CD4-positive, CD25-positive, alpha-beta regulatory T cell (primary cell): Measurements from ENCODE around the gene FBXW7. TPM values are rescaled to one million over a fixed set of nuclear protein-coding genes. Genes with fewer than 3 reads are reported as not detected.
"Not testable (repeated sequence)": the region's sequence is repeated elsewhere in the genome, so short reads cannot be mapped to it uniquely, and the experiment has no call there.

Source experiments
- ATAC-seq, 2 donors: fragments of 150-1000 bp; cut with Tn5 transposase; one replicate each; pipeline ENCODE4 v1.10.0; 2021; ENCODE audit warnings: low read depth in 2 of 2, moderate number of reproducible peaks in 2 of 2, moderate library complexity in 1 of 2
- DNase-seq, 3 donors: peaks; one replicate each; pipeline versions ENCODE4 v3.0.0 to v3.0.0-alpha.2; 2012 to 2022; ENCODE audit warnings: mixed read lengths in 1 of 3
- H3K27ac ChIP-seq: one replicate; pipeline ENCODE4 v1.7.0; 2013; ENCODE audit warnings: mild to moderate bottlenecking, low read length; ENCODE audit not compliant: insufficient read depth, poor library complexity, severe bottlenecking
- H3K27me3 ChIP-seq: one replicate; pipeline ENCODE4 v1.7.0; 2013; ENCODE audit warnings: low read length; ENCODE audit not compliant: control insufficient read depth, insufficient read depth
- H3K36me3 ChIP-seq: one replicate; pipeline ENCODE4 v1.7.0; 2013; ENCODE audit warnings: mild to moderate bottlenecking, low read length, moderate library complexity; ENCODE audit not compliant: control insufficient read depth, insufficient read depth
- H3K4me1 ChIP-seq: 2 replicates; pipeline ENCODE4 v1.7.0; 2013; ENCODE audit warnings: mild to moderate bottlenecking, low read length; ENCODE audit not compliant: insufficient read depth, control insufficient read depth, poor library complexity, severe bottlenecking
- H3K4me3 ChIP-seq: one replicate; pipeline ENCODE4 v1.7.0; 2013; ENCODE audit warnings: low read depth, mild to moderate bottlenecking, low read length, moderate library complexity
- H3K9me3 ChIP-seq, 2 experiments: 1 replicate in 1 of 2; 2 replicates in 1 of 2; pipeline ENCODE4 v1.7.0; 2013; ENCODE audit warnings: low read length in 2 of 2, mild to moderate bottlenecking in 1 of 2, moderate library complexity in 1 of 2; ENCODE audit not compliant: control insufficient read depth in 2 of 2
- H3K27ac Mint-ChIP-seq, 3 donors: one replicate each; pipeline ENCODE4 v1.8.0; 2020 to 2022; ENCODE audit warnings: mild to moderate bottlenecking in 3 of 3, mixed read lengths in 3 of 3, moderate library complexity in 2 of 3
- H3K27me3 Mint-ChIP-seq: one replicate; pipeline ENCODE4 v1.8.0; 2022; ENCODE audit warnings: mild to moderate bottlenecking, mixed read lengths
- H3K36me3 Mint-ChIP-seq: one replicate; pipeline ENCODE4 v1.8.0; 2020; ENCODE audit warnings: mixed read lengths
- H3K4me1 Mint-ChIP-seq, 4 donors: one replicate each; pipeline ENCODE4 v1.8.0; 2020 to 2022; ENCODE audit warnings: mixed read lengths in 4 of 4, mild to moderate bottlenecking in 1 of 4
- H3K4me3 Mint-ChIP-seq, 4 donors: one replicate each; pipeline ENCODE4 v1.8.0; 2020 to 2022; ENCODE audit warnings: mild to moderate bottlenecking in 4 of 4, mixed read lengths in 4 of 4, moderate library complexity in 3 of 4
- H3K9me3 Mint-ChIP-seq, 7 donors: one replicate each; pipeline ENCODE4 v1.8.0; 2020 to 2022; ENCODE audit warnings: mixed read lengths in 7 of 7, mild to moderate bottlenecking in 3 of 7, moderate library complexity in 2 of 7
- polyA plus RNA-seq, 4 donors: library from polyadenylated mRNA; unstranded; fragments of 300-500 nt; fragmentation: Illumina TruSeq; gene quantifications; one replicate each; pipeline ENCODE4 v1.2.3, GENCODE V29; 2021
- total RNA-seq: library from RNA; stranded (reverse); gene quantifications from one replicate; pipeline ENCODE4 v1.2.3, GENCODE V29; 2022

FBXW7 gene
- total and polyA plus RNA-seq, 5 donors from 2014 or later, result 43.8 to 146 (median 49.1) TPM

GRCh38 chr4:152564336-152564735 is 28.4 kb upstream of the FBXW7 start:
- no peak overlapping the region for H3K4me3 Mint-ChIP-seq

GRCh38 chr4:152563209-152563608 is 27.3 kb upstream of the FBXW7 start:
- peaks cover 10 to 31% (median 14%) of the 10 kb centered on the region in 4 donors for H3K4me1 Mint-ChIP-seq
- Histone ChIP-seq H3K9me3 (no peaks in the 10 kb centered on the region), H3K27me3 (no peaks in the 10 kb centered on the region), H3K4me3 (no peak overlapping the region), H3K36me3 (no peaks in the 10 kb centered on the region), H3K27ac (no peak overlapping the region), H3K4me1 (no peaks in the 10 kb centered on the region)
- H3K27ac Mint-ChIP-seq, result no peak overlapping the region
- no peak overlapping the region for H3K4me3 Mint-ChIP-seq
- DNase-seq (no peak), ATAC-seq (no peak)
- H3K36me3 Mint-ChIP-seq, result peaks cover 3% of the 10 kb centered on the region
- H3K27me3 Mint-ChIP-seq, result no peaks in the 10 kb centered on the region
- no peaks in the 10 kb centered on the region for H3K9me3 Mint-ChIP-seq

More at GRCh38 chr4:152564336-152564735, 28.4 kb upstream of the FBXW7 start:
- ATAC-seq, result no peak
- no peaks in the 10 kb centered on the region for H3K4me1 ChIP-seq
- H3K4me3 ChIP-seq, result no peak overlapping the region
- no peaks in the 10 kb centered on the region for H3K27me3 Mint-ChIP-seq
- H3K9me3 ChIP-seq, result no peaks in the 10 kb centered on the region
- H3K4me1 Mint-ChIP-seq, result peaks cover 10 to 27% (median 14%) of the 10 kb centered on the region in 4 donors
- DNase-seq, result no peak
- peaks cover 3% of the 10 kb centered on the region for H3K36me3 Mint-ChIP-seq
- H3K27ac Mint-ChIP-seq, result no peak overlapping the region
- no peaks in the 10 kb centered on the region for H3K36me3 ChIP-seq
- H3K9me3 Mint-ChIP-seq, result no peaks in the 10 kb centered on the region
- H3K27ac ChIP-seq, result no peak overlapping the region
- H3K27me3 ChIP-seq, result no peaks in the 10 kb centered on the region

GRCh38 chr4:152559641-152560040 is 23.7 kb upstream of the FBXW7 start:
- Histone ChIP-seq H3K4me1 (peaks cover 13% of the 10 kb centered on the region), H3K27me3 (no peaks in the 10 kb centered on the region), H3K36me3 (no peaks in the 10 kb centered on the region), H3K9me3 (no peaks in the 10 kb centered on the region), H3K4me3 (no peak overlapping the region), H3K27ac (no peak overlapping the region)
- Mint-ChIP-seq H3K36me3 (peaks cover 3% of the 10 kb centered on the region), H3K27ac (no peak overlapping the region), H3K4me3 (peak overlapping the region in 1 of 4 donors; percentile 10), H3K9me3 (no peaks in the 10 kb centered on the region), H3K27me3 (no peaks in the 10 kb centered on the region), H3K4me1 (peaks cover 14 to 47% (median 31%) of the 10 kb centered on the region in 4 donors)
- DNase-seq (no peak), ATAC-seq (no peak)

GRCh38 chr4:152558396-152558795 is 22.5 kb upstream of the FBXW7 start:
- peaks cover 20 to 50% (median 34%) of the 10 kb centered on the region in 4 donors for H3K4me1 Mint-ChIP-seq
- Histone ChIP-seq H3K27me3 (no peaks in the 10 kb centered on the region), H3K9me3 (no peaks in the 10 kb centered on the region), H3K36me3 (no peaks in the 10 kb centered on the region), H3K4me3 (no peak overlapping the region), H3K27ac (no peak overlapping the region), H3K4me1 (peaks cover 25% of the 10 kb centered on the region)
- peak overlapping the region in 1 of 4 donors; percentile 40 for H3K4me3 Mint-ChIP-seq
- DNase-seq, result no peak
- no peak for ATAC-seq
- H3K9me3 Mint-ChIP-seq, result peaks cover 0 to 4% (median 0%) of the 10 kb centered on the region in 7 donors
- H3K27ac Mint-ChIP-seq, result peak overlapping the region in 2 of 3 donors; percentile 4 to 59
- no peaks in the 10 kb centered on the region for H3K27me3 Mint-ChIP-seq
- peaks cover 3% of the 10 kb centered on the region for H3K36me3 Mint-ChIP-seq

GRCh38 chr4:152556834-152557233 is 20.9 kb upstream of the FBXW7 start:
- DNase-seq (no peak), ATAC-seq (no peak)
- H3K4me1 Mint-ChIP-seq, result peaks cover 15 to 50% (median 41%) of the 10 kb centered on the region in 4 donors
- peaks cover 37% of the 10 kb centered on the region for H3K4me1 ChIP-seq
- no peak overlapping the region for H3K27ac ChIP-seq
- H3K4me3 ChIP-seq, result no peak overlapping the region
- no peaks in the 10 kb centered on the region for H3K27me3 Mint-ChIP-seq
- no peaks in the 10 kb centered on the region for H3K27me3 ChIP-seq
- H3K27ac Mint-ChIP-seq, result peak overlapping the region in 1 of 3 donors; percentile 65
- peaks cover 3% of the 10 kb centered on the region for H3K36me3 Mint-ChIP-seq
- H3K36me3 ChIP-seq, result no peaks in the 10 kb centered on the region
- no peaks in the 10 kb centered on the region for H3K9me3 ChIP-seq
- H3K4me3 Mint-ChIP-seq, result no peak overlapping the region
- peaks cover 0 to 4% (median 0%) of the 10 kb centered on the region in 7 donors for H3K9me3 Mint-ChIP-seq

- no peak for ATAC-seq
- Mint-ChIP-seq H3K9me3 (peaks cover 0 to 4% (median 0%) of the 10 kb centered on the region in 7 donors), H3K27ac (peak overlapping the region in 1 of 3 donors; percentile 65), H3K4me1 (peaks cover 15 to 56% (median 39%) of the 10 kb centered on the region in 4 donors), H3K4me3 (peak overlapping the region in 3 of 4 donors; percentile 15 to 57 (median 23)), H3K36me3 (peaks cover 3% of the 10 kb centered on the region), H3K27me3 (no peaks in the 10 kb centered on the region)
- peak in 1 of 3 donors; percentile 60 for DNase-seq
- peak overlapping the region; percentile 34 for H3K27ac ChIP-seq
- H3K4me1 ChIP-seq, result peaks cover 37% of the 10 kb centered on the region
- H3K36me3 ChIP-seq, result no peaks in the 10 kb centered on the region
- H3K9me3 ChIP-seq, result no peaks in the 10 kb centered on the region
- H3K27me3 ChIP-seq, result no peaks in the 10 kb centered on the region
- H3K4me3 ChIP-seq, result peak overlapping the region; percentile 45
Observed at GRCh38 chr4:152556283-152556682, 20.4 kb upstream of the FBXW7 start.

- DNase-seq (peak in 1 of 3 donors; percentile 20), ATAC-seq (no peak)
- peak overlapping the region; percentile 75 for H3K27ac ChIP-seq
- no peaks in the 10 kb centered on the region for H3K36me3 Mint-ChIP-seq
- H3K27me3 Mint-ChIP-seq, result no peaks in the 10 kb centered on the region
- peaks cover 0 to 4% (median 0%) of the 10 kb centered on the region in 7 donors for H3K9me3 Mint-ChIP-seq
- H3K27me3 ChIP-seq, result no peaks in the 10 kb centered on the region
- peaks cover 37% of the 10 kb centered on the region for H3K4me1 ChIP-seq
- peaks cover 15 to 65% (median 35%) of the 10 kb centered on the region in 4 donors for H3K4me1 Mint-ChIP-seq
- peak overlapping the region; percentile 80 for H3K4me3 ChIP-seq
- peak overlapping the region in 3 of 4 donors; percentile 17 to 76 (median 75) for H3K4me3 Mint-ChIP-seq
- no peaks in the 10 kb centered on the region for H3K36me3 ChIP-seq
- H3K27ac Mint-ChIP-seq, result peak overlapping the region; percentile 83 to 98 (median 90)
- H3K9me3 ChIP-seq, result no peaks in the 10 kb centered on the region
Observed at GRCh38 chr4:152554742-152555141, 18.9 kb upstream of the FBXW7 start.

- H3K4me1 Mint-ChIP-seq, result peaks cover 15 to 62% (median 36%) of the 10 kb centered on the region in 4 donors
- not testable (repeated sequence) for H3K9me3 ChIP-seq, H3K27me3 Mint-ChIP-seq, ATAC-seq, H3K4me3 ChIP-seq, DNase-seq, H3K36me3 Mint-ChIP-seq, H3K9me3 Mint-ChIP-seq, H3K27me3 ChIP-seq, H3K27ac ChIP-seq, H3K4me3 Mint-ChIP-seq, H3K27ac Mint-ChIP-seq, H3K36me3 ChIP-seq
- peaks cover 31% of the 10 kb centered on the region for H3K4me1 ChIP-seq
Observed at GRCh38 chr4:152550687-152551086, 14.8 kb upstream of the FBXW7 start.
